A549 (cell line): ENCODE data around the gene THEM4.

Source experiments
- CTCF ChIP-seq: fragments of >200 bp; sonication (Bioruptor Twin); formaldehyde crosslinking; IDR thresholded peaks from 3 replicates; pipeline ENCODE4 v1.5.1; 2016
- EP300 ChIP-seq, 2 experiments: fragments of >200 bp; sonication (Bioruptor Twin); formaldehyde crosslinking; IDR thresholded peaks; 2 replicates in 1 of 2; 3 replicates in 1 of 2; pipeline ENCODE4 v1.6.1; 2016 to 2017
- POLR2A ChIP-seq: IDR thresholded peaks from 2 replicates; pipeline ENCODE4 v1.6.1; 2012; ENCODE audit warnings: mild to moderate bottlenecking, low read length
- RCOR1 ChIP-seq: fragments of 150-350 bp; IDR thresholded peaks from 2 replicates; pipeline ENCODE4 v1.6.1; 2014; ENCODE audit warnings: antibody characterized with exemption, low read length, low read depth
- ZC3H11A ChIP-seq: fragments of 450-650 bp; IDR thresholded peaks from 2 replicates; pipeline ENCODE4 v1.6.1; 2014; ENCODE audit warnings: antibody characterized with exemption, mild to moderate bottlenecking
- TF ChIP-seq, protein P1 (sequence below): fragments of 200-600 bp; sonication (generic); IDR thresholded peaks from 2 replicates; pipeline ENCODE4 v1.6.1; 2016; ENCODE audit warnings: antibody characterized with exemption, mild to moderate bottlenecking, moderate library complexity
- TF ChIP-seq, protein P2 (sequence below): IDR thresholded peaks from 2 replicates; pipeline ENCODE4 v1.6.1; 2012

GRCh38 chr1:151907363-151908139, 1.8 kb downstream of the THEM4 start:
- TF ChIP-seq CTCF (no peak), POLR2A (no peak), EP300 (IDR thresholded peaks at IDR 0.05) (no peak), RCOR1 (no peak), ZC3H11A (no peak)
- TF ChIP-seq, protein P1, sequence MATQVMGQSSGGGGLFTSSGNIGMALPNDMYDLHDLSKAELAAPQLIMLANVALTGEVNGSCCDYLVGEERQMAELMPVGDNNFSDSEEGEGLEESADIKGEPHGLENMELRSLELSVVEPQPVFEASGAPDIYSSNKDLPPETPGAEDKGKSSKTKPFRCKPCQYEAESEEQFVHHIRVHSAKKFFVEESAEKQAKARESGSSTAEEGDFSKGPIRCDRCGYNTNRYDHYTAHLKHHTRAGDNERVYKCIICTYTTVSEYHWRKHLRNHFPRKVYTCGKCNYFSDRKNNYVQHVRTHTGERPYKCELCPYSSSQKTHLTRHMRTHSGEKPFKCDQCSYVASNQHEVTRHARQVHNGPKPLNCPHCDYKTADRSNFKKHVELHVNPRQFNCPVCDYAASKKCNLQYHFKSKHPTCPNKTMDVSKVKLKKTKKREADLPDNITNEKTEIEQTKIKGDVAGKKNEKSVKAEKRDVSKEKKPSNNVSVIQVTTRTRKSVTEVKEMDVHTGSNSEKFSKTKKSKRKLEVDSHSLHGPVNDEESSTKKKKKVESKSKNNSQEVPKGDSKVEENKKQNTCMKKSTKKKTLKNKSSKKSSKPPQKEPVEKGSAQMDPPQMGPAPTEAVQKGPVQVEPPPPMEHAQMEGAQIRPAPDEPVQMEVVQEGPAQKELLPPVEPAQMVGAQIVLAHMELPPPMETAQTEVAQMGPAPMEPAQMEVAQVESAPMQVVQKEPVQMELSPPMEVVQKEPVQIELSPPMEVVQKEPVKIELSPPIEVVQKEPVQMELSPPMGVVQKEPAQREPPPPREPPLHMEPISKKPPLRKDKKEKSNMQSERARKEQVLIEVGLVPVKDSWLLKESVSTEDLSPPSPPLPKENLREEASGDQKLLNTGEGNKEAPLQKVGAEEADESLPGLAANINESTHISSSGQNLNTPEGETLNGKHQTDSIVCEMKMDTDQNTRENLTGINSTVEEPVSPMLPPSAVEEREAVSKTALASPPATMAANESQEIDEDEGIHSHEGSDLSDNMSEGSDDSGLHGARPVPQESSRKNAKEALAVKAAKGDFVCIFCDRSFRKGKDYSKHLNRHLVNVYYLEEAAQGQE: no peak
- TF ChIP-seq, protein P2, sequence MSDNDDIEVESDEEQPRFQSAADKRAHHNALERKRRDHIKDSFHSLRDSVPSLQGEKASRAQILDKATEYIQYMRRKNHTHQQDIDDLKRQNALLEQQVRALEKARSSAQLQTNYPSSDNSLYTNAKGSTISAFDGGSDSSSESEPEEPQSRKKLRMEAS: no peak
